ENCODE results near the gene ERC2. TPM values are rescaled to one million over a fixed set of nuclear protein-coding genes. Genes with fewer than 3 reads are reported as not detected.

Gene ERC2
- total RNA-seq, 6 donors from 2014 or later, result 0.67 to 14.7 (median 1.3) TPM

DNA sequence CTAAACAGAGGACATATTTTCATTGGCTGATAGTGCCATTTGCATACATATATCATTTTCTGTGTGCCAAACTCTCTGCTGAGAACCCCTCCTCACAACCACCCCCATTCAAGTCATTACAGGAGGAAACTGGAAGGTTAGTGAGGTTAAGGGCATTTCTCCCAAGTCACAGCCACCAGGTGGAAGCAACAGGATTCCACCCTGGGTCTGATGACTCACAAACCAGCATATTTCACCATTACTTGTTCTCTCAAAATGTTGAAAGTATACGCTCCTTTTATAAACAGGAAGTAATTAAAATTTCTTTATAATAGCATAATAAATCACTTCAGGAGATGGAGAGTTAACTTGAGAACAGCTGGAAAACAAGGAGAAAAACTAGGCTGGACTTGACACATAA, 582.5 kb downstream of the ERC2 start:
- TF ChIP-seq, protein P1, sequence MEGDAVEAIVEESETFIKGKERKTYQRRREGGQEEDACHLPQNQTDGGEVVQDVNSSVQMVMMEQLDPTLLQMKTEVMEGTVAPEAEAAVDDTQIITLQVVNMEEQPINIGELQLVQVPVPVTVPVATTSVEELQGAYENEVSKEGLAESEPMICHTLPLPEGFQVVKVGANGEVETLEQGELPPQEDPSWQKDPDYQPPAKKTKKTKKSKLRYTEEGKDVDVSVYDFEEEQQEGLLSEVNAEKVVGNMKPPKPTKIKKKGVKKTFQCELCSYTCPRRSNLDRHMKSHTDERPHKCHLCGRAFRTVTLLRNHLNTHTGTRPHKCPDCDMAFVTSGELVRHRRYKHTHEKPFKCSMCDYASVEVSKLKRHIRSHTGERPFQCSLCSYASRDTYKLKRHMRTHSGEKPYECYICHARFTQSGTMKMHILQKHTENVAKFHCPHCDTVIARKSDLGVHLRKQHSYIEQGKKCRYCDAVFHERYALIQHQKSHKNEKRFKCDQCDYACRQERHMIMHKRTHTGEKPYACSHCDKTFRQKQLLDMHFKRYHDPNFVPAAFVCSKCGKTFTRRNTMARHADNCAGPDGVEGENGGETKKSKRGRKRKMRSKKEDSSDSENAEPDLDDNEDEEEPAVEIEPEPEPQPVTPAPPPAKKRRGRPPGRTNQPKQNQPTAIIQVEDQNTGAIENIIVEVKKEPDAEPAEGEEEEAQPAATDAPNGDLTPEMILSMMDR (IDR thresholded peaks at IDR 0.05), result no peak
- peak in 1 of 4 donors; percentile 5 for TF ChIP-seq EP300 (IDR thresholded peaks at IDR 0.05)
- TF ChIP-seq POLR2AphosphoS5 (IDR thresholded peaks at IDR 0.05), result peak in 1 of 2 donors; percentile 12
- ATAC-seq (ENCODE audit: low FRiP score in 2 of 2) (no peak), DNase-seq (peak in 1 of 2 donors; percentile 43)
- Histone ChIP-seq H3K27ac (no peak overlapping the region), H3K4me3 (no peak overlapping the region), H3K36me3 (no peaks in the 10 kb centered on the region), H3K27me3 (no peaks in the 10 kb centered on the region), H3K9me3 (no peaks in the 10 kb centered on the region), H3K4me1 (peaks cover 0 to 4% (median 0%) of the 10 kb centered on the region in 4 donors)
- 0 to 8% methylated on average over 1 of the region's 1 CpG for WGBS, 2 donors

DNA sequence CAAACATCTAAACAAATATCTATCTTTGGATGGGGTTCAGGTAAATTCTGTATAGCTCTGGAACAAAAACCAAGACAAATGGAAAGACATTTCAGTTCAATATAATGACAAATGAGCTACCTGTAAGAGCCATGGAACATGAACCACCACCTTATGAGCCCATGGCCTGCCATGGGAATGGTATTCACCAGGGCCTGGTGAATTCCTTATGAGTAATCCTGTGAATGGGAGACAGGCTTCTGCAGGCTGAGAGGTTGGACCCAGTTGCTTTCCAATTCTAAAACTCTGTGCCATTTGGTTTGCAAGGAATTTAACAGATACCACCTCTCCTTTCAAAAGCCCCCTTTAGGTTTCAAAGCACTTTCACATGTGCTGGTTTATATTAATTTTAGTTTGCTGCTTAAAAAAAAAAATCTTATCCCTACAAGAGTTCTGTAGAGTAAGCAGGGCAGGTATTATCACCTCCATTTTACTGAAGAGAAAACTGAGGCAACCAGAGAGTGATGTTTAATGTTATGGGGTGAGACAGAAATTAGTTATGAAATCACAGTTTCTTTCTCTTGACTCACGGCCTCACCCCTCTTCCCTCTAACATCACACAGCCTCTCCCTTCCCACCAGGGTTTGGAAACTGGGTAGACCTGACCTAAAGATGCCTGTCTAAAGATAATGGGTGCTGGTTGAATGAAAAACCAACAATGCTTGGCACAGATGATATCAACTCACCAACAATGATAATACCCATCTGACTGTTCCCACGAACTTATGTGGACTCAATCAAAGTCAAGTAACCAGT, 583.6 kb downstream of the ERC2 start:
- DNase-seq (no peak), ATAC-seq (ENCODE audit: low FRiP score in 2 of 2) (no peak)
- 42 to 46% methylated on average over 1 to 2 of the region's 2 CpGs for WGBS, 2 donors
- H3K36me3 ChIP-seq, result no peaks in the 10 kb centered on the region
- TF ChIP-seq POLR2A (IDR thresholded peaks at IDR 0.05) (no peak), EP300 (IDR thresholded peaks at IDR 0.05) (no peak), POLR2AphosphoS5 (IDR thresholded peaks at IDR 0.05) (no peak)
- TF ChIP-seq, protein P1 (IDR thresholded peaks at IDR 0.05), result no peak
- H3K4me1 ChIP-seq, result peaks cover 0 to 15% (median 2%) of the 10 kb centered on the region in 4 donors
- H3K9me3 ChIP-seq, result no peaks in the 10 kb centered on the region
- H3K27me3 ChIP-seq, result no peaks in the 10 kb centered on the region
- no peak overlapping the region for H3K27ac ChIP-seq
- H3K4me3 ChIP-seq, result no peak overlapping the region

DNA sequence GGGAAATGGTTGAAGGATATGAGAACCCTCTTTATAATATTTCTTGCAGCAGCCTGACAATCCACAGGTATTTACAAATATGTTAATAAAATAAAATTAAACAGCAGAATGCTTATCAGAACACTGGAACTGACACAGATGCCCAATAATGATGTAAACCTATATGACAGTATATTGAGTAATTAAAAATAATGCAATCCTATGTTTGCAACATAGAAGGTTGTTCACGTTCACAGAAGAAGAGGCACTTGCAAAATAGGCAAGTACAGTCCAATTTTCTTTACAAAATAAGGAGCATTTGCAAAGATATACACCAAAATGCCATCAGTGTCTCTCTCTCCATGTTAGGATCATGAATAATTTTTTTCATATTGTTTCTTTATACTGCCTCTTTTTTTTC, 584.2 kb downstream of the ERC2 start:
- H3K9me3 ChIP-seq, result no peaks in the 10 kb centered on the region
- DNase-seq (no peak), ATAC-seq (ENCODE audit: low FRiP score in 2 of 2) (no peak)
- H3K36me3 ChIP-seq, result no peaks in the 10 kb centered on the region
- no peak overlapping the region for H3K27ac ChIP-seq
- TF ChIP-seq EP300 (IDR thresholded peaks at IDR 0.05) (no peak), POLR2AphosphoS5 (IDR thresholded peaks at IDR 0.05) (no peak), POLR2A (IDR thresholded peaks at IDR 0.05) (no peak)
- TF ChIP-seq, protein P1 (IDR thresholded peaks at IDR 0.05), result no peak
- WGBS, 2 donors, result 42 to 73% methylated on average over 1 of the region's 1 CpG
- no peaks in the 10 kb centered on the region for H3K27me3 ChIP-seq
- H3K4me1 ChIP-seq, result peaks cover 0 to 15% (median 5%) of the 10 kb centered on the region in 4 donors
- H3K4me3 ChIP-seq, result no peak overlapping the region

DNA sequence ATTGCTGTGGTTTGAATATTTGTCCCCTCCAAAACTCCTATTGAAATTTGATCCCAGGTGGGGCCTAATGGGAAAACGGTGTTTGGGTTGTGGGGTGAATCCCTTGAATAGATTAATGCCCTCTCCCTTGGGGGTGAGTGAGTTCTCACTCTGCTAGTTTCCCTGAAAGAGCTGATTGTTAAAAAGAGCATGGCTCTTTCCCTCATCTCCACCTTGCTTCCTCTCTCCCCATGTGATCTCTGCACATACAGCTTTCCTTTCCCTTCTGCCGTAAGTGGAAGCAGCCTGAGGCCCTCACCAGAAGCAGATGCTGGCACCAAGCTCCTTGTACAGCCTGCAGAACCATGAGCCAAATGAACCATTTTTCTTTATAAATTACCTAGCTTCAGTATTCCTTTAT, 586.3 kb downstream of the ERC2 start:
- TF ChIP-seq EP300 (IDR thresholded peaks at IDR 0.05) (no peak), POLR2AphosphoS5 (IDR thresholded peaks at IDR 0.05) (no peak), POLR2A (IDR thresholded peaks at IDR 0.05) (no peak)
- TF ChIP-seq, protein P1 (IDR thresholded peaks at IDR 0.05), result no peak
- Histone ChIP-seq H3K36me3 (no peaks in the 10 kb centered on the region), H3K9me3 (no peaks in the 10 kb centered on the region), H3K27ac (no peak overlapping the region), H3K4me1 (peaks cover 0 to 15% (median 5%) of the 10 kb centered on the region in 4 donors), H3K27me3 (no peaks in the 10 kb centered on the region), H3K4me3 (no peak overlapping the region)
- DNase-seq, result no peak
- 35 to 76% methylated on average over 2 of the region's 2 CpGs for WGBS, 2 donors
- no peak for ATAC-seq (ENCODE audit: low FRiP score in 2 of 2)

DNA sequence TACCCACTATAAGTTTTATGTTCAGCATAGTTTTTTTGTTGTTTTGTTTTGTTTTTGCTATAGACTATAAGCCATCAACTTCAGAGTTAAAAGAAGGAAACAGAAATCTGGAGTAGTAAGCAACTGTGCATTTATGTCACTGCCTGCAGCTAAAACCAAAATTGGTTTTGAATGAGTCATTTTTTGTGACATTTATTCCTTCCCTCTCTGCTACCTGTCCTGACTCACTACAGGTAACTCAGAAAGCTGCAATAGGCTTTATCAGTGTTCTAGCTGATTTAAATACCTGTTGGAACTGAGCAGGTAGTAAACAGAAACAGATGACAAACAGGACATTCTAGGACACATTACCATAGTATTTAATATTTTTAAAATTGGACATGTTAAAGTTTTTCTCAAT, 587.9 kb downstream of the ERC2 start:
- Histone ChIP-seq H3K4me1 (peaks cover 0 to 15% (median 5%) of the 10 kb centered on the region in 4 donors), H3K27ac (no peak overlapping the region), H3K9me3 (no peaks in the 10 kb centered on the region), H3K36me3 (no peaks in the 10 kb centered on the region), H3K27me3 (no peaks in the 10 kb centered on the region), H3K4me3 (no peak overlapping the region)
- ATAC-seq (ENCODE audit: low FRiP score in 2 of 2) (no peak), DNase-seq (no peak)
- TF ChIP-seq EP300 (IDR thresholded peaks at IDR 0.05), result no peak
- no peak for TF ChIP-seq POLR2A (IDR thresholded peaks at IDR 0.05)
- TF ChIP-seq, protein P1 (IDR thresholded peaks at IDR 0.05), result no peak
- TF ChIP-seq POLR2AphosphoS5 (IDR thresholded peaks at IDR 0.05), result no peak

Measured in upper lobe of left lung (tissue), 6 donors.